B cell (primary cell): ENCODE measurements around the gene CD38. TPM values are rescaled to one million over a fixed set of nuclear protein-coding genes. Genes with fewer than 3 reads are reported as not detected.

Experiments
- ATAC-seq: fragments of 200-7000 bp; cut with Tn5 transposase; one replicate; pipeline ENCODE4 v1.10.0; 2021; ENCODE audit warnings: low read depth, mild to moderate bottlenecking, moderate number of reproducible peaks, moderate library complexity
- CTCF ChIA-PET: fragments of 350-600 bp; sonication (Branson Sonifier 250); formaldehyde crosslinking; loops from one replicate; lab custom pipeline; 2021; ENCODE audit warnings: antibody characterized with exemption, inconsistent platforms; lab: Charles Lee
- POLR2A ChIA-PET: fragments of 350-600 bp; sonication (Branson Sonifier 250); formaldehyde crosslinking; loops from one replicate; lab custom pipeline; 2021; ENCODE audit warnings: antibody characterized with exemption; lab: Charles Lee
- DNase-seq: peaks from one replicate; pipeline ENCODE4 v3.0.0; 2013
- H2AFZ ChIP-seq: 2 replicates; pipeline ENCODE4 v1.6.1; 2012; ENCODE audit warnings: mild to moderate bottlenecking, low read depth, low read length; ENCODE audit not compliant: insufficient read depth, poor library complexity, severe bottlenecking
- H3K27ac ChIP-seq, 2 donors: 1 replicate in 1 of 2; 2 replicates in 1 of 2; pipeline ENCODE4 v1.5.1; 2012 to 2013; ENCODE audit warnings: low read length in 2 of 2, mild to moderate bottlenecking in 2 of 2, moderate library complexity in 1 of 2
- H3K27me3 ChIP-seq, 4 experiments: fragments of 200-600 bp in 1 of 4; sonication (generic) in 1 of 4; replicated peaks in 1 of 4; 1 replicate in 2 of 4; 2 replicates in 2 of 4; pipeline versions ENCODE4 v1.6.1 to v1.7.0; 2013 to 2016; ENCODE audit warnings: low read length in 3 of 4, mild to moderate bottlenecking in 2 of 4, mixed read lengths in 1 of 4, moderate library complexity in 1 of 4; ENCODE audit not compliant: insufficient read depth in 4 of 4, control insufficient read depth in 3 of 4; ENCODE audit errors: control extremely low read depth in 1 of 4
- H3K36me3 ChIP-seq, 2 experiments: replicated peaks in 1 of 2; 1 replicate in 1 of 2; 2 replicates in 1 of 2; pipeline versions ENCODE4 v1.6.1 to v1.7.1; 2013; ENCODE audit warnings: low read length in 1 of 2; ENCODE audit not compliant: insufficient read depth in 2 of 2, control insufficient read depth in 1 of 2; ENCODE audit errors: control extremely low read depth in 1 of 2, extremely low read depth in 1 of 2
- H3K4me1 ChIP-seq, 2 donors: fragments of 200-600 bp in 1 of 2; sonication (generic) in 1 of 2; 1 replicate in 1 of 2; 2 replicates in 1 of 2; pipeline versions ENCODE4 v1.5.1 to v1.6.1; 2013 to 2017; ENCODE audit warnings: low read length in 2 of 2; ENCODE audit not compliant: control insufficient read depth in 2 of 2, insufficient read depth in 2 of 2
- H3K4me2 ChIP-seq: replicated peaks from 2 replicates; pipeline ENCODE3; 2012; ENCODE audit warnings: mild to moderate bottlenecking, low read depth, low read length; ENCODE audit not compliant: poor library complexity, severe bottlenecking
- H3K4me3 ChIP-seq, 5 experiments: fragments of 200-600 bp in 1 of 5; sonication (generic) in 1 of 5; 1 replicate in 3 of 5; 2 replicates in 2 of 5; pipeline versions ENCODE4 v1.5.1 to v1.7.0; 2011 to 2016; ENCODE audit warnings: low read length in 4 of 5, mild to moderate bottlenecking in 4 of 5, low read depth in 2 of 5, control low read depth in 1 of 5, moderate library complexity in 1 of 5; ENCODE audit not compliant: insufficient read depth in 1 of 5; ENCODE audit errors: control extremely low read depth in 1 of 5, extremely low read depth in 1 of 5
- H3K79me2 ChIP-seq: fragments of 200-600 bp; sonication (generic); one replicate; pipeline ENCODE4 v1.6.0; 2016; ENCODE audit warnings: low read length; ENCODE audit not compliant: control insufficient read depth, insufficient read depth
- H3K9ac ChIP-seq: fragments of 200-600 bp; sonication (generic); 2 replicates; pipeline ENCODE4 v1.6.1; 2017; ENCODE audit warnings: mild to moderate bottlenecking, low read length, moderate library complexity
- H3K9me3 ChIP-seq, 3 donors: one replicate each; pipeline versions ENCODE4 v1.6.1 to v1.7.1; 2013; ENCODE audit warnings: low read length in 2 of 3; ENCODE audit not compliant: control insufficient read depth in 2 of 3, insufficient read depth in 1 of 3; ENCODE audit errors: control extremely low read depth in 1 of 3
- H4K20me1 ChIP-seq: 2 replicates; pipeline ENCODE4 v1.6.0; 2012; ENCODE audit warnings: mild to moderate bottlenecking, low read length; ENCODE audit not compliant: insufficient read depth, control insufficient read depth, poor library complexity, severe bottlenecking
- H3K27ac Mint-ChIP-seq: one replicate; pipeline ENCODE4 v1.8.0; 2021; ENCODE audit warnings: mixed read lengths
- H3K27me3 Mint-ChIP-seq: one replicate; pipeline ENCODE4 v1.8.0; 2021; ENCODE audit warnings: mixed read lengths
- H3K4me1 Mint-ChIP-seq: one replicate; pipeline ENCODE4 v1.8.0; 2021; ENCODE audit warnings: mixed read lengths
- H3K4me3 Mint-ChIP-seq: one replicate; pipeline ENCODE4 v1.8.0; 2021; ENCODE audit warnings: mixed read lengths
- H3K9me3 Mint-ChIP-seq: one replicate; pipeline ENCODE4 v1.8.0; 2022; ENCODE audit warnings: mixed read lengths; ENCODE audit not compliant: insufficient read depth
- CTCF ChIP-seq: fragments of 200-600 bp; IDR thresholded peaks from one replicate; pipeline ENCODE4 v1.8.0; 2022; ENCODE audit warnings: antibody characterized with exemption, mild to moderate bottlenecking
- EZH2 ChIP-seq: IDR thresholded peaks from 2 replicates; pipeline ENCODE4 v1.6.1; 2012; ENCODE audit warnings: borderline replicate concordance, low read depth, mild to moderate bottlenecking, moderate library complexity, low read length; ENCODE audit not compliant: insufficient read depth, poor library complexity, severe bottlenecking
- WGBS: methylation state at CpG from one replicate; pipeline ENCODE4 v1.1.5; 2013; ENCODE audit warnings: missing lambda C conversion rate; ENCODE audit not compliant: insufficient coverage; 5-methylcytosine and 5-hydroxymethylcytosine counted together
- intact Hi-C: fragments of 100-400 bp; cut with micrococcal nuclease; formaldehyde crosslinking; loops from one replicate; pipeline ENCODE4 v1.10.0; 2022
- polyA plus RNA-seq: library from polyadenylated mRNA; depleted of rRNA; stranded (reverse); fragments of >200 nt; gene quantifications from 2 replicates; pipeline ENCODE4 v1.2.3, GENCODE V29; 2012
- total RNA-seq, 2 donors: library from RNA; stranded (reverse); fragments of 120-200 nt in 1 of 2; gene quantifications; 1 replicate in 1 of 2; 2 replicates in 1 of 2; pipeline versions ENCODE4 v1.2.3 to v1.2.4, GENCODE V29; 2013 to 2022

The CD38 gene
- total and polyA plus RNA-seq, 2 donors (not counting 1 experiment from before 2014, with no cell fraction given): 10.1 to 12.9 TPM

DNA sequence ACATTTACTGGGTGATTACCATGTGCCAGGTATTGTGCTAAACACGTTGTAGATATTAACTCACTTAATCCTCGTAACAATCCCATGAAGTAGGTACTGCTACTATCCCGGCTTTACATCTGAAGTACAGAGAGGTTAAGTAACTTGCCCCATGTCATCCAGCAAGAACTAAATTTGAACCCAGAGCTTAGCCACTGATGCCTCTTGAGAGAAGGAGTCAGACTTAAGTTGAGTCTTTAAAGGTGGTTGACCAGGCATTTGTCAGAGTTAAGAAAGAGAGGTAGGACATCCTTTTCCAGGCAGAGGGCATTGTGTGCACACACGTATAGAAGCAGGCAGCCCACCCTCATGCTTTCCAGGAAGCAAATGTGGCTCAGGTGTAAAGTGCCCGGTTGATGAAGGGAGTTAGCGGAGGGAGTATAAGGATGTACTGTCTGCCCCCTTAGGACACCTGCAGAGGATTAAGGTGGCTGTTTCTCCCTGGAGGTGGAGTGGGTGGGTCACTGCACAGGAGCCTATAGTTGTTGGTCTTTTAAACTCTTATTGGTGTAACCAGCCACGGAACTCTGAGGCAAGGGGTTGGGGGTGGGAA is 335 bp upstream of the CD38 start:
- POLR2A ChIA-PET: no interaction called here
- Histone ChIP-seq H3K9ac (peak overlapping the region; percentile 73), H3K27ac (no peak overlapping the region)

More for the DNA sequence above, 335 bp upstream of the CD38 start:
- peaks cover 48% of the 10 kb centered on the region for H3K4me1 Mint-ChIP-seq
- no peaks in the 10 kb centered on the region for H3K36me3 ChIP-seq
- DNase-seq (no peak), ATAC-seq (no peak)
- H3K9me3 ChIP-seq: no peaks in the 10 kb centered on the region
- no peaks in the 10 kb centered on the region for H4K20me1 ChIP-seq
- CTCF ChIA-PET: interaction anchor here (0.8 kb wide), 1 partner anchor 30 kb away, joined by 3 read pairs; no protein-coding TSS in a partner anchor
- H3K27ac Mint-ChIP-seq: peak overlapping the region; percentile 2
- H3K4me3 ChIP-seq: peak overlapping the region; percentile 55 to 74 (median 70)
- WGBS: 9% methylated on average over 4 of the region's 7 CpGs
- H3K9me3 Mint-ChIP-seq: no peaks in the 10 kb centered on the region
- H2AFZ ChIP-seq: peak overlapping the region; percentile 79
- intact Hi-C loops: loop anchor here (10.0 kb wide), 1 partner anchor 123 kb away; the partner anchor contains the start of gene FBXL5
- peaks cover 5% of the 10 kb centered on the region for H3K27me3 Mint-ChIP-seq
- H3K4me3 Mint-ChIP-seq: peak overlapping the region; percentile 88
- no peaks in the 10 kb centered on the region for H3K27me3 ChIP-seq
- H3K79me2 ChIP-seq: peaks cover 22% of the 10 kb centered on the region
- H3K4me1 ChIP-seq: peaks cover 43 to 45% of the 10 kb centered on the region in 2 donors
- H3K4me2 ChIP-seq: peak overlapping the region; percentile 82
- no peak for TF ChIP-seq CTCF
- no peak for TF ChIP-seq EZH2
